ENCODE measurements around the gene IRAK2.
A peak's percentile ranks its signal among the peaks of the same experiment; 100 is the strongest.

IRAK2 gene

DNA sequence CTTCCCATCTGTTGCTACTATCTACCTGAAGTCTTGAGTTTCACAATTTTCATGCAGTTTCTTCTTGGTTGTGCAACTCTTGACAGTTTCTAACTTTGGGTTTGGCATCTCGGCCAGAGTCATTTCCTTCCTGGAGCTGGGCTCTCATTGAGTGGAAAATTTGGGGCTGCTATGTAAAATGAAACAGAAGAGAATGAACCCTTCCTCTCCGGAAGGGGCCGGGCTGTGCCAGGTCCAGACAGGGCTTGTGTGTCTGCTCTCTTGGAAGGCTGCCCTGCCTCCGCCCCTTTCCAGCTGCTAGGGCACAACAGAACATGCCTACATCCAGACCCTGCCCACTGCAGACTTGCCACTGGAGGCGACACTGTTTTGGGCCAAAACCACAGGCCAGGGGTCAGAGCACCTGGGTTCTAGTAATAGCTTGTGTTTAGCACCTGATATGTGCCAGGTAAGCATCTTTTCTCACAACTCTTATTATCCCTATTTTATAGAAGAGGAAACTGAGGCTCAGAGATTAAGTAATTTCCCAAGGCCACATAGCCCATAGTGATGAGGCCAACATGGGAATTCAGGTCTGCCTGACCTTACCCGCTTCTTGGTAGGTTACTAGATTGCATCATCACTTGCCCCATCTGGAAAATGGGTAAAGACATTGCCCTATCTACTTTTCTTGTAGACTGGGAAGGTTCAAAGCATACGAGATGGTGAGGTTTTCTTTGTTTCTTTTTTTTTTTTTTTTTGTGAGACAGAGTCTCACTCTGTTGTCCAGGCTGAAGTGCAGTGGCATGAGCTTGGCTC lies 25.0 kb downstream of the IRAK2 start:
- DNase-seq = no peak

DNA sequence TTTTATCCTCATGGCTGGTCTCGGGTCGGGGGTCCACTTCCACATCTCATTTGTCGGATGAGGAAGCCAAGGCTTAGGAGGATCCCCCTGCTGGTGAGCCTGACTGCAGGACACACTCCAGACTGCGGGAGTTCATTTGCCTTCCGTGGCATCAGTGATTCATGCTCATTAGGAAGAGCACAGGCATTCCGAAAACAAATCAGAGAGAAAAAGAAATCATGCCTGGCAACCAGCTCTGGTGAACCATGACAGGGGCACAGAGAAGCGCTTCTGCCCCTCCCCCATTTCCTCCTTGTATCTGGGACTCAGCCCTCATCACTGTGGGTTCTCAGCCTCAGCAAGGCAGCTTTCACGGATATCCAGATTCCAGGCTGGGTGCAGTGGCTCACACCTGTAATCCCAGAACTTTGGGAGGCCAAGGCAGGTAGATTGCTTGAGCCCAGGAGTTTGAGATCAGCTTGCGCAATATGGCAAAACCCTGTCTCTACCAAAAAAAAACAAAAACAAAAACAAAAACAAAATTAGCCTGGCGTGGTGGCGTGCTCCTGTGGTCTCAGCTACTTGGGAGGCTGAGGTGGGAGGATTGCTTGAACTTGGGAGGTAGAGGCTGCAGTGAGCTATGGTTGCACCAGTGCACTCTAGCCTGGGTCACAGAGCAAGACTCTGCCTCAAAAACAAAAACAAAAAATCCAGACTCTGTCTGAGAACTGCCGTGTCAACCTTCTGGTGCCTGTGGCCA lies 28.4 kb downstream of the IRAK2 start:
- DNase-seq = peak; percentile 77

DNA sequence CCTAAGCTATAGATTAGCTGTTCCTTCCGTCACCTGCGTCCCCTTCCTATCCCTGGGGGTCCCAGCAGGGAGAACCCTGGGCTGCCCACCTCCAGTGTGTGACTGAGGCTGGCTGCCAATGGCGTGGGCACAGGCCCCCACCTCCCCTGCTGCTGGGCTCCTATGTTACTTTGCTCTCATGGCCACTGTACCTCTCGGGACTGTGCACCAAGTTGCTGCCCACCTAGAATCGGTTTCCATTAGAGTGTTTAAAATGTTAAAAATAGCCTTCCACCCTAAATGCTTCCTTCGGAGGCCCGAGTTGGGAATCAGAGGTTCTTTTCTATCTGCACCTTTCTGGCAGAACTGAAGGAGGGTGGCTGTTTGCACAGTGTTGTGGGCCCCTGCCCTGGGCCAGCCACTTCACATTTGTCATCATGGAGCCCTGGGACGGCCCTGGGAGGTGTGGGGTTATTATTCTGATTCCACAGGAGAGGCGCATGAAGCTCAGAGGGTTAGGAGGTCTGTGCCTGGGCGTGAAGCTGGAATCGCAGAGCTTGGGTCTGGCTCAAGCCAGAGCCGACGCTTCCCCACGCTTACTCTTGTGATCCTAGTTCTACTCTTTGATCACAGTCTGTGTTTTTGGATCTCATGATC lies 29.1 kb downstream of the IRAK2 start:
- no peak for DNase-seq

DNA sequence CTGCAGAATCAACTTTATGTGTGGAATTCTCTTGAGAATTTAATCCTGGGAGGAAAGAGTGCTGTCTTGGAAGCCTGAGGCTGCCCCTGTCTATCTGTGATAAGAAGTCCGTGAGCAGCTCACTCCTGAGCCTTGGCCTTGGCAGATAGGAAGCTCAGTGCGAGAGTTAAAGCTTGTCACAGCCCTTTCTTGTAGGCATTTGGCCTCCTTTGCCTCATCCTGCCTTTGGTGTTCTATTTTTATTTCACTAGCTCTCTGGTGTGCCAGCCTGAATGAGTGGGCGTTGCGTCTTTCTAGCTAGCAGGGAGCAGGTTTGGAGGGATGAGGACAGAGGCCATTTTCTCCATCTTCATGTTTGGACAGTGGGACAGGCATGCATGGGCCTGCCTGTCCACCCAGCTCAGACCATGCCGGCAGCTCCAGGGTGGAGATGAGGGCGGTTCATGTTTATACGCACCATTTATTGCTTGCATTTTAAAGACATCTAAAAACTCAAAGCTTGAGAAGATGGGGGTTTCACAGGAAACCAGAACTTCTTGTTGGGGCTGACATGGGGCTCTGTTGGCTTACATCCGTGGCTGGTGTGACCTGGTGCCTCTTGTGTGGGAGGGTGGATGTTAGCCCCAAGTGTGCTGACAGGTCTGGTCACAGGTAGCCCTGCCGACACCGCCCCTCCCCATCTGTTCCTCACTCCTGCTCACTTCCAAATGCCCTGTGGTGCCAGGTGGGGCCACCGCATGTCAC lies 29.8 kb downstream of the IRAK2 start:
- DNase-seq = no peak

DNA sequence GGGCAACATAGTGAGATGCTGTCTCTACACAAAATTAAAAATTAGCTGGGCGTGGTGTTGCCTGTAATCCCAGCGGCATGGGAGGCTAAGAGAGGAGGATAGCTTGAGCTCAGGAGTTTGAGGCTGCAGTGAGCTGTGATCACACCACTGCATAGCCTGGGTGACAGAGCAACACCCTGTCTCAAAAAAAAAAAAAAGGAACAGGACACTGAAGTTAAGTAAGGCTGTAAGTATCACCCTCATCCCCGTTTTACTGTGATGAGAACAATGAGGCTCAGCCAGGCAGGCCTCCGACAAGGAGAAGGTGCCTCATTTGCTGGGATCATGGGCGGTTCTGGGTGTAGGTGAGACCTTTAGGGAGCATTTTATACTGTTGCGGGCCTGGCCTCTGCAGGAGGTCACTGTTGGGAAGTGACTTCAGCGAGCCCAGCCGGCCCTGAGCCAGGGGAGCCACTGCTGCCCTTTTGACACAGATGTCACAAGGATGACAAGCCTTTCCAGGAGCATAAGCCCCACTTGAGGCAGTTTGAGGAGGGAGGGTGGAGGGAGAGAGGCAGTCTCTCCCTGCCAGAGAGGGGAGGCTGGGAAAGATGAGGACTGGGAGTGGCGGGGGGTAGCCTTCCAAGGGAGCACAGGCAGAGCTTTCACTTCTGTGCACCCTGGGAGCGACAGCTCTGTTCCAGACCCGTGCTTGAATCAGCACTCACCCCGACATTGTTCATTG lies 30.8 kb downstream of the IRAK2 start:
- DNase-seq = no peak

DNA sequence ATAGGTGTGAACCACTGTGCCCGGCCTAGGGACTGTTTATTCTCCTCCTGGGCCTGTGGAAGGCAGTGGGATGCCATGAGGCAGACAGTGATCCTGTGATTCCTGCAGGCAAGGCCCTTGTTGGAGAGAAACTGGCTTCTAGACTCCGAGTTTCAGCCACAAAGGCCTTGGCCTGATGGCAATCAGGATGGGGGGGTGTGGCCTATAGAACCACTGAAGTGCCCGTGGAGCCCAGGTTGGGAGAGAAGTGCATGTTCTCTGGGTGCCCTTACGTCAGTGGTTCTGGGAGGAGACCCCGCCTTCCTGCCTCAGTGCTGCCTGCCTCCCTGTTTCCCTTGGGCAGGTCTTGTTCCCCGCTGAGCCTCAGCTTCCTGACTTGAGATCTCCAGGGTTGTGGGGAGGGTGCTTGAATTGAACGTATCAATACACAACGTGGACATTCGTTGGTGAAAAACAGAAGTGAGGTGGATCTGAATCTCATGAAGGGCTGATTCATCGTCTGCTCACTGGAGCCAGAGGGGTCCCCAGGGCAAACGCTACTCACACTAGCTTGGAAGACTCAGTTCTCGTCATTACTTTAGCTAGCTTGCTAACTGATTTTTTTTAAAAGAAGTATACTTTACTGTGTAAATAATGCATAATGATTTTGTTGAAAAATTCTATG lies 31.8 kb downstream of the IRAK2 start:
- DNase-seq = peak; percentile 67

DNA sequence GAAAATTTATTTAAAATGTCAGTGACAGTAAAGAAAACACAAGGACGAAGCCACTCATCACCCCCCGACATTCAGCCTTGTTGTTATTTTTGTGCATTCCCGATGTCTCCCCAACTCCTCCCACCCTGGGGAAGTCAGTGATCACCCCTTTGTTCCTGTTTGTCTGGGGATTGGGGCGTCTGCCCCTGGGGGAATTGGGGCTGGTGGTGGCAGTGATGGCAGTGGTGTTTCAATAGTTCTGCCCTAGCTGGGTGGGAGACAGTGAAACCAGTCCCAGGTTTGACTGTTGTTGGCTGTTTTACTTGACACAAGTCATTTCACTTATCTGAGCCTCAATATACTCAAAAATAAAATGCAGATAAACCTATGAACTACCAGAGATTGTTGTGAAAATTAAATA lies 33.5 kb downstream of the IRAK2 start:
- no peak for DNase-seq

DNA sequence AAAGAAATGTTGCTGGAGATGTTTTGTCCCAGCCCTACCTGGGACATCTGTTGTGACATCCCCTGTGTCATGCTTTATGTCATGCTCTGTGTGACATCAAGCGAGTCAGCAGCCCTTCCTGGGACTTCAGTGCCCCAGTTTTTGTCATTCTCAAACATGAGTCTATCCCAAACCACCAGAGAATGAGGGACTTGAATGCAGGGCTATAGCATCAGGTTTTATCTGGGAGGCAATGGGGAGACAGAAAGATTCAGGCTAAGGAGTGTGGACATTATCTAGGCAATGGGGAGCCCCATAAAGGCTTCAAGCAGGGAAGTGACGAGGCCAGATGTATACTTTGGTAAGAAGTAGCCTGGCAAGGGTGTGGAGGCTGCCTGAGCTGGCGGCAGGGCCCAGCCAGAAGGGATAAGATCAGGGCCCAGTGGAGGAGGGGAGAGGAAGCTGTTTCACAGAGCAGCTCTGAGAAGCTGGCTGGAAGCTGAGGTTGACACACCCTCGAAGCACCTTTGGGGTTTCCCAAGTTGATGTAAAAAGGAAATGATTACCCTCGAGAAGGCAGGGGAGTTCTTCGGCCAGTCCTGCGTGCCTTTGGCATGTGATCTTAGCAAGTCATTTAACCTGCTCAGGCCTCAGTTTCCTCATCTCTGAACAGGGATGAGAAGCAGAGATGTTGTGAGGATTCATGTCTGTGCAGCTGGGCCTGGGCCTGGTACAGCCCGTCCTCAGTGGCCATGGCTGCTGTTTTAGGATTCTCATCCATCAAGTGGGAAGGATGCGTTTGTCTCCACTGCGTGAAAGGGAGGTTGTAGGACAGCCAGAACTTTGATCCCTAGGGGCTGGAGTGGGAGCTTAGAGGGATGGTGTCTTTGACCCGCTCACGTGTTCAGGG lies 34.3 kb downstream of the IRAK2 start:
- DNase-seq = no peak

DNA sequence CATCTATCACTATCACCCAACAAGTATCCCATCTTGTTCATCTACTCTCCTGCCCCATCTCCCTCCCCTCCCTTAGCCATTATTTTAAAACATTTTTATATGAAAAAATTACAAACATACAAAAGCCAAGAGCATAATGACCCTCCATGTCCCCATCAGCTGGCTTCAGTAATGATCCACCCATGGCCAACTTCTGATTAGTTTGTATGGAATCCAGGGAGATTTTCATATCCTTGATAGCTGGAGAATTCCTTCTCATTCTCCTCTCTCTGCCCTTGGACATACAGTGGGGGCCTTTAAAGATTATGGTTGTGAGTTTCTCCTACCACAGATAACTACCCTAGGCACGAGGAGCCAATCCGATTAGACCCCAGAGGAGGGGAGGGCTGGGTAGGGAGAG lies 40.2 kb downstream of the IRAK2 start:
- DNase-seq = no peak

DNA sequence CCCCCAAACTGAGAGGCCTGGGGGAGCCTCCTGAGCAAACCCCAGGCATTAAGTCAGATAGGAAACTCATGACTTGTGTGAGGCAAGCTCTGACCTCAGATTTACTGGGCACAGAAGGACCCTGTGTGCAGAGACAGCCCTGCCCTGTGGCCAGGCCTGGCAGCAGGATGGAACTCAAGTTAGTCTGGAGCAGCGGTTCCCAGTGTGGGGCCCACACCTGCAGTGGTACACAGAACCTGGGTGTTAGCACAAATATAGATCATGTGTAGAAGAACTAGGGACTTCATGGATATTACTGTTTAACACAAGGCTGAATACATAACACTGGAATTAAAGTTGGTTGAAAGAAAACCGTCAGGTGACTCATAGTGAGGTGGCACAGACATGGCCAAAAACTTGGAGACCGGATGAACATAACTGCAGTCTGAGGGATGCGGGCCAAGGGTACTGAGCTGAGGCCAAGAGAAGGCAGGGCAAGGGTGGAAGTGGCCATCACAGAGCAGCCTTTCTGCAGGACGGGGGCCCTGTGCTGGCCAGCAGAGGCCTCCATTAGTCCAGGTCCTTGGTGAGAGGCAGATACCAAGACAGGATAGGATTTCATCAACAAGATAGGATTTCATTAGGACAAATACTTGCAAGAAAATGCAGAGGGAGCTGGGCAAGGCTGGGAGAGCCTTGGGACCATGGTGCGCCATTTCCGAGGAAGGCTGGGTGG lies 40.9 kb downstream of the IRAK2 start:
- DNase-seq = peak; percentile 66

DNA sequence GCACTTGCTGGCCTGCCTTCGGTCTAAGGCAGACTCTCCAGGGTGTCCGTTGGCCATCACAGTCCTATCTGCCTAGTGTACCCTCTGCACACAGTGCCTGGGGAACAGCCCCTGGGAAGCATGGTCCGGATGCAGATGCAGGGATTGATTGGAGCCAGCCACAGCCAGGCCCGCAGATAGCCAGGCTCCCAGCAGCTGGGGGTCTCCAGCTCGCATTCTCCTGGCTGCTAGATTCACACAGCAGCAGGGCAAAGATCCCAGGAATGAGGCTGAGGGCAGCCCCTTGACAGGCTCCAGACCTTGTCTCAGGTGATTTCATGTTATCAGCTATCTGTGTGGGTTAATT lies 41.4 kb downstream of the IRAK2 start:
- no peak for DNase-seq

DNA sequence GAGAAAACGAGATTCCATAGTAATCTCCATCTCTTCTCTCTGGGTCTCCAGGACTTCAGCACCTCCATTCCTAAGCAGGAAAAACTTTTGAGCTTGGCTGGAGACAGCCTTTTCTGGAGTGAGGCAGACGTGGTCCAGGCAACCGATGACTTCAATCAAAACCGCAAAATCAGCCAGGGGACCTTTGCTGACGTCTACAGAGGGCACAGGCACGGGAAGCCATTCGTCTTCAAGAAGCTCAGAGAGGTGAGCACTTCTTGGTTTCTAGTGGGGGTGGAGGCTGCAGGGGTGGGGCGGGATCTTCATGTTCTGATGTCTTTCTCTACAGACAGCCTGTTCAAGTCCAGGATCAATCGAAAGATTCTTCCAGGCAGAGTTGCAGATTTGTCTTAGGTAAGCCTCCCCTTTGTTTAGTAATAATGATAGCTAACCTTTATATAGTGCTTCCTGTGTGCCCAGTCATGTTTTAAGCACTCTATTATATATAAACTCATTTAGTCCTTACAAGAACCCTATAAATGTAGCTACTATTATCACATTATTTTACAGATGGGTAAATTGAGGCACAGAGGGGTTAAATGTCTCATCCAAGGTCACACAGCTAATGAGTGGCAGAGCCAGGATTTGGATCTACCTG lies 48.6 kb downstream of the IRAK2 start:
- no peak for DNase-seq

DNA sequence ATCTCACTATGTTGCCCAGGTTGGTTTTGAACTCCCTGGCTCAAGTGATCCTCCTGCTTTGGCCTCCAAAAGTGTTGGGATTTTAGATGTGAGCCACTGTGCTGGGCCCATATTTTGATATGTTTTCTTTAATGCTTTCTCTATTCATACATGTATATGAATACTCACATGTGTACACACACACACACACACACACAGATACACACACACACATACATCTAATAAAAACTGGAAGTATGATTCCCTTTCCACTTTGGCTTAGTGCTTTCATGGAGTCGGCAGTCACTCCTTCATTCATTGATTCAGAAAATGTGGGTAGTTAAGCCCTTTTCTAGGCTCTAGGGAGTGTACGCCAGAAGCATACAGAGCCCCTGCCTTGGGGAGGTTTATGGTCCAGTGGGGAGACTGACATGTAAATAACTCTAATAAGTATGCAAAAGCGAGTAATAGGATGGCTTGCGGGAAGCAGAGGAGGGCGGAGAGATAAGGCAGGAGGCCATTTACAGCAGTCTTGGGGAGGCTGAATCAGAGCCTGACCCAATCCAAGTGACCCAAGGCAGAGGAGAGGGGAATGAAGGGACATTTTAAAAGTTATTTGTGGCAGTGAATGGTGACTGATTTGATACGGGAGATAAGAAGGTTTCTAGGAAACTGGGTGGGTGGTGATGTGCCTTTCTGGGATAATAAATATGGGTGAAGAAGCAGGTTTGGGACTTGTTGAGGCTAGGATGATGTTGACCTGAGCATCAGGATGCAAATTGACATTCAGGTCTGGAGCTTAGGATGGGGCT lies 51.1 kb downstream of the IRAK2 start:
- DNase-seq = no peak

DNA sequence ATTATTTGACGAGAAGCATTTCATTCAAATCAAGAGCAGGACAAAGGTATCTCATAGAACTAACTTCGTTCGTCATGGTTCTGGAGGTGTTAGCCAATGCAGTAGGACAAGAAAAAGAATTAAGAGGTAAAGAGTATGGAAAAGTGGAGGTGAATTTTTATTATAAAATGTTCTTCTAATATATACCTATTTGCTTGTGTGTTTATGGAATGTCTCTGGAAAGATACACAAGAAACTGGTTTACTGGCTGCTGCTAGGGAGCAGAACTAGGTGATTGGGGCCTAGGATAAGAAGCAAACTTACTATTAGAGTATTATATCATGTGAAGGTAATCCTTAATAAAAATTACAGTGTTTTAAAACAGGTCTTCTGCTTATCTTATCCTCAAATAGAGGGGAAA lies 52.6 kb downstream of the IRAK2 start:
- DNase-seq = no peak

DNA sequence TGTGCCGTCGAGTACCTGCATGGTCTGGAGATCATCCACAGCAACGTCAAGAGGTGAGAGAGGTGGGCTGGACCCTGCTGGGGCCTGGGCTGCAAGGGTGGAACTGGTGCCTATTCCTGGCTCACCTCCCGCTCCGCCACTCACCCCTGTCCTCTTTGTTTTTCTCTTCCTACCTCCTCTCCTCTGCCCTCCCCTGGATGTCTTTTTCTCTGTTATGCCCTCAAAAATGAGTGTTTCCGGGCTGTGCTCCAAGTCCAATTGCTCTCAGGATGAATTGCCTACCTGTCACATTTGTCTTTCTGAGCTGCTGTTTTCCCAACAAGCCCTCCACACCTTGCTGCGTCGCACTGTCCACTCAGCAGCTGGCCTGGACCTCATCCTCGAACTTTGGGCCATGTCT lies 55.0 kb downstream of the IRAK2 start:
- no peak for DNase-seq

DNA sequence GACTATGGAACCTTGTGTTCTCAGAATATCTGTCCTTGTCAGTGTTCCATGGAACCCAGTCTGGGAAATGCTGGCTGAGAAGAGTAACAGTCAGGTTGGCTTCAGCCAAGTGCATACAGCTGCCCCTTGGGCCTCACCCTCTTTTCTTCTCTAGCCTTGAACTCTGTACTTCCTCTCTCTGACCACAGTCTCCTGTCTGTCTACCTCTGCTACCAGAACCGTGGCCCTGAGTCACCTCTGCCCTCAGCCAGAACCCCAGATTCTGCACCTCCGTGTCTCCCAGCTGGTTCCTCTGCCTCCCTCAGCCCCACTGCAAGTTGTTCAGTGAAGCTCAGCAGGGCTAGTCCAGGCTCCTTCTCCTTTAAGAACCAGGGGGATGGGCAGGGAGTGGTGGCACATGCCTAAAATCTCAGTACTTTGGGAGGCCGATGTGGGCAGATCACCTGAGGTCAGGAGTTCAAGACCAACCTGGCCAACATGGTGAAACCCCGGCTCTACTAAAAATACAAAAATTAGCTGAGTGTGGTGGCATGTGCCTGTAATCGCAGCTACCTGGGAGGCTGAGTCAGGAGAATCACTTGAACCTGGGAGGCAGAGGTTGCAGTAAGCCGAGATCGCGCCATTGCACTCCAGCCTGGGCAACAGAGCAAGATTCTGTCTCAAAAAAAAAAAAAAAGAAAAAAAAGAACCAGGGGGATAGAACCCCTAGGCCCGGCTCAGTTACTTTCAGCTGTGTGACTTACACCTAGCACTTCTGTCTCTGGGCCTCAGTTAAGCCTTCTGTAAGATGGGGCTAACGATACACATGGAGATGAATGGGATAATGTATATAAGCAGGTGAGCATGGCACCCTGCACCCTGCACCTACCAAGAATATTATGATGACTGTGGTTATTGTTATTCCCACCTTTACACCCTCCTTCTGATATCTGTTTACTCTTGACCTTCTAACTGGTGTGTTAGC lies 59.2 kb downstream of the IRAK2 start:
- no peak for DNase-seq

DNA sequence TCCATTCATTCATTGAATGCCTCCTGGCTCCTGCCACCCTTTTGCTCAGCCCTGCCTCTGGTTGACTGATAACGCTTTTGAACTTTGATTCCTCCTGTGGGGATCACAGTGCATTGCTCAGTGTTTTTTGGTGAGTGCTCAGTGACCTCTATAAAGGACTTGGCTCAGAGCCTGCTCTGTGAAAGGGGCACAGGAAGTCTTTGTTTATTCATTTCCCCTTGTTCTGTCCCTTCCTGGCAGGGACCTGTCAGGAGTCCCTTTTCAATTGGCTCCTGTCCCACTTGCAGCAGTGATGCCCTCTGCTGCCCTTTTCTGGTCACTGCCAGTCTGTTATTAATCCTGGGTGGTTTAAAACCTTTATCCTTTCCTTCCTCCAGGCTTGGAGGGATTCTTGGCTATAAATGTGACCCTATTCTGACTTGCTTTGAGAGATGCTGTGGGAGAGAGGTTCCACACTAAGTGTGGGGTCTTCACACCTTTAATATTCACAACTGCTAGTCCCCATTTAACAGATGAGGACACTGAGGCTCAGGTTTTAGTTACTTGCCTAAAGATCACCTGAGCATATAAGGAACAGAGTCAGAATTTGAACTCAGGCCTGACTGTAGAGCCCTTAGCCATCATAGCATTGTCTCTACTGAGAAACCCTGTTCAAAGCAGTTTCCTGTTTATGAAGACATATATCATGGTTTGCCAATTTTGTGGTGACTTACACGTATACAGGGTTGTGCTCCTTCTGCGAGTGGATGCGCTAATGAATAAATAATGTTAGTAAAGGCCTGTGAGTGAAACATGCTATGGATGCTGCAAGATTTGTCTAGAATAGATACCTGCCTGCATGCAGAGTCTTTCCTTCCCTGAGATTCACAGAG lies 60.3 kb downstream of the IRAK2 start:
- DNase-seq = peak; percentile 62
